ENCODE results near the gene STEAP3.

STEAP3 gene

DNA sequence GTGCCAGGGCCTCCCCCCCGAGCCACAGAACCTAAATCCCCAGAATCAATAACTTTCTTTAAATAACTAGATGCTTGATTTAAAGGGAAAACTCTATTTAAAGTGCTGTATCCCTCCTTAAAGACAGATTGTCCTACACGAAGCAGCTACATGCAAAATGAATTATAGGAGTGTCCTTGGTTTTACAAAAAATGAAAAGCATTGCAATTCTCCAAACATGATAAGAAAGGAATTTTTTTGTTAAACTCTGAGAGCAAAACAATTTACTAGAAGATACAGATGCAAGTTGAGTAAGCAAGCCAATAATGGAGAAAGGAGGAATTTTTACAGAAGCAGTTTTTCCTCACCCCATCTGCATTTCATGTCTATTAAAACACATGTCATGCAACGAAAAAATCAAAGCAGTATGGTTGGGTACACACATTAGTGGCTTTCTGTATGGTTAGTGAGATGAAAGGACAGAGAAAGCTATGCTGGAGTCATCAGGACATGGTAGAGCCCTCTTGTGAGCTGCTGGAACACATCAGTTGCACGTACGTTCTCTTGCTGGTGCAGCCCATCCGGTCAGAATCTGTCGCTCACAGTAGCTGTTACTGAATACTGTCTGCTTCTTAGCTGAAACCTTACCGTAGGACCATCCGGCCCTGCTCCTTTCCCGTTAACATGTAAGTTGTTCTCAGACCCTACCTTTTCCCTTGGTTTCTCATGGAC is 25.9 kb upstream of the STEAP3 start:
- Histone ChIP-seq H3K27ac (ENCODE audit: low read depth in 2 of 2, low read length in 2 of 2) (no peak overlapping the region), H3K4me1 (ENCODE audit: control insufficient read depth in 2 of 2, insufficient read depth in 2 of 2, low read length in 2 of 2) (no peaks in the 10 kb centered on the region), H3K9me3 (ENCODE audit: control insufficient read depth in 2 of 2, low read length in 2 of 2) (no peaks in the 10 kb centered on the region), H3K9ac (ENCODE audit: low read depth in 1 of 2, low read length in 2 of 2) (no peak overlapping the region), H3K4me3 (ENCODE audit: low read length in 2 of 2) (no peak overlapping the region), H3K36me3 (ENCODE audit: control insufficient read depth in 2 of 2, insufficient read depth in 2 of 2, low read length in 2 of 2) (no peaks in the 10 kb centered on the region), H3K27me3 (ENCODE audit: control insufficient read depth in 2 of 2, insufficient read depth in 2 of 2, low read length in 2 of 2) (peaks cover 4 to 6% of the 10 kb centered on the region in 2 donors)

DNA sequence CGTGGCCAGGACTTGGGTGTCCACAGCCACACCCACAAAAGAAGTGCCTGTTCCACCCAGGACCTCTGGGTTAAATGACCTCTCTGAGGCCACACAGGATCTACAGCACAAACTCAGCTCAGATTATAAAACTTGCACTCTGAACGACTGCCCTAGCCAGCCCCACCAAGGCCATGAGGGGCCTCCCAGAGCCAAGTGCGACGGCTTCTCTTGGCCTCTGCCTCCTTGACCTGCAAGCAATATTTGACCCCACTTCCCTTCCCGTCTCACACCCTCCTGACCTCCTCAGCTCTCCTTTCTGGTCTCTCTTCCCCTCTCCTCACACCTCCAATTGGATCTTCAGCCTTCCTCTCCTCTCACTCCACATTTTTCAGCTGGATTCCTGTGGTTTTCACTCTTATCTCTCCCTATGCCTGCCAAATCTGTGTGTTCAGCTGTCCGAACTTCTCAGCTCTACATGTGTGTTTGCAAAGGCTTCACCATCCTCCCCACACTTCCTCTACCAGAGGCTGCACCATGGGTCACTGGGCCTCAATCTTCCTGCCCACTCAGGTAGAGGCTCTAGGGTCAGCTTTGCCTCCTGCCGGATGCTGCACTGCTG is 25.3 kb upstream of the STEAP3 start:
- Histone ChIP-seq H3K27ac (ENCODE audit: low read depth in 2 of 2, low read length in 2 of 2) (no peak overlapping the region), H3K9ac (ENCODE audit: low read depth in 1 of 2, low read length in 2 of 2) (no peak overlapping the region), H3K36me3 (ENCODE audit: control insufficient read depth in 2 of 2, insufficient read depth in 2 of 2, low read length in 2 of 2) (no peaks in the 10 kb centered on the region), H3K4me3 (ENCODE audit: low read length in 2 of 2) (no peak overlapping the region), H3K27me3 (ENCODE audit: control insufficient read depth in 2 of 2, insufficient read depth in 2 of 2, low read length in 2 of 2) (peaks cover 4 to 6% of the 10 kb centered on the region in 2 donors), H3K4me1 (ENCODE audit: control insufficient read depth in 2 of 2, insufficient read depth in 2 of 2, low read length in 2 of 2) (no peaks in the 10 kb centered on the region), H3K9me3 (ENCODE audit: control insufficient read depth in 2 of 2, low read length in 2 of 2) (no peaks in the 10 kb centered on the region)

DNA sequence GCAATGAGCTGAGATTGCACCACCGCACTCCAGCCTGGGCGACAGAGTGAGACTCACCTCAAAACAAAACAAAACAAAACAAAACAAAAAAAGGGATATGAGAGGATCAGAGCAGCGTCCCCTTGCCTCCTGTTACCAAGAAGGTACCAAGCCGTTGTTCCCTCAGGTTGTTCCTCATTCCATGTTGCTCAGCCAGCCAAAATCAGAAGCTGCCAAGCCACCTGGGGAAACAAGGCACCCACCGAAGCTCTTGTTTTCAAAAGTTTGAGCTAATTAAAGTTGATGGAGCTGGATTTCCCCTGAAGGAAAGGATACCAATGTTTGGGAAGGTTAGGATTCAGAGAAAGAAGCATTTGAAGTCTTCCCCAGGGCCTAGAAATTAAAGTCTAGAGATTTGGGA is 21.8 kb upstream of the STEAP3 start:
- peaks cover 3 to 4% of the 10 kb centered on the region in 2 donors for H3K27me3 ChIP-seq (ENCODE audit: control insufficient read depth in 2 of 2, insufficient read depth in 2 of 2, low read length in 2 of 2)
- no peak overlapping the region for H3K9ac ChIP-seq (ENCODE audit: low read depth in 1 of 2, low read length in 2 of 2)
- H3K4me3 ChIP-seq (ENCODE audit: low read length in 2 of 2) = no peak overlapping the region
- no peak overlapping the region for H3K27ac ChIP-seq (ENCODE audit: low read depth in 2 of 2, low read length in 2 of 2)
- H3K36me3 ChIP-seq (ENCODE audit: control insufficient read depth in 2 of 2, insufficient read depth in 2 of 2, low read length in 2 of 2) = no peaks in the 10 kb centered on the region
- H3K4me1 ChIP-seq (ENCODE audit: control insufficient read depth in 2 of 2, insufficient read depth in 2 of 2, low read length in 2 of 2) = no peaks in the 10 kb centered on the region
- no peaks in the 10 kb centered on the region for H3K9me3 ChIP-seq (ENCODE audit: control insufficient read depth in 2 of 2, low read length in 2 of 2)

DNA sequence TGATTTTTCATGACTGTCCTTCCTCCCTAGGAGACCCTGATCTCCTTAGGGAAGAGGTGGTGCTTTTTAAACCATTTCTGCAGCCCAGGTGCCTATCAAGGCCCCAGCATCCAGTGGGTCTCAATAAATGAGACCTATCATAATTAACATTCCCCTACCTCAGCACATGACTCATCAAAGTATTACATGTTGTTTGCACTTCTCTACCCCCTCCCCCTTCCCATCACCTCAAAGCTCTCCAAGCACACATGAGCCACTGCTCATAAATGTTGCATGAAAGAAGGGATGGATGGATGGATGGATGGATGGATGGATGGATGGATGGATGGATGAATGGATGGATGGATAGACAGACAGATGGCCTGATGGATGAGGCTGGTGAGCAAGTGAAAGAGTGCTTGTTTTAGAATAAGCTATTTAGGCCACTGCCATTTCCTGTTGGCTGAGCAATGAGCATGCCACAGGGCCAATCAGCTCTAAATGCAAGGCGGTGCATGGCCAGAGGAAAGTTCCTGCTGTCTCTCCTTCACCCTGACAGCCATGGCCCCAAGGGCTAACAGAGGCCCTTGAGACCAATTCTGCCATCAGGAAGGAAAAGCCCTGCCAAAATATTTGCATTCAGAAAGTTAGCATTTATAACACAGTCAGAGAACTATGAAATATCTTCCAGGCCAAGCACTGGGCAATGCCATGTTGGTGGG is 20.9 kb upstream of the STEAP3 start:
- Histone ChIP-seq H3K27me3 (ENCODE audit: control insufficient read depth in 2 of 2, insufficient read depth in 2 of 2, low read length in 2 of 2) (peaks cover 3% of the 10 kb centered on the region in 2 donors), H3K9ac (ENCODE audit: low read depth in 1 of 2, low read length in 2 of 2) (no peak overlapping the region), H3K4me1 (ENCODE audit: control insufficient read depth in 2 of 2, insufficient read depth in 2 of 2, low read length in 2 of 2) (no peaks in the 10 kb centered on the region), H3K36me3 (ENCODE audit: control insufficient read depth in 2 of 2, insufficient read depth in 2 of 2, low read length in 2 of 2) (no peaks in the 10 kb centered on the region), H3K9me3 (ENCODE audit: control insufficient read depth in 2 of 2, low read length in 2 of 2) (no peaks in the 10 kb centered on the region), H3K27ac (ENCODE audit: low read depth in 2 of 2, low read length in 2 of 2) (no peak overlapping the region), H3K4me3 (ENCODE audit: low read length in 2 of 2) (no peak overlapping the region)

DNA sequence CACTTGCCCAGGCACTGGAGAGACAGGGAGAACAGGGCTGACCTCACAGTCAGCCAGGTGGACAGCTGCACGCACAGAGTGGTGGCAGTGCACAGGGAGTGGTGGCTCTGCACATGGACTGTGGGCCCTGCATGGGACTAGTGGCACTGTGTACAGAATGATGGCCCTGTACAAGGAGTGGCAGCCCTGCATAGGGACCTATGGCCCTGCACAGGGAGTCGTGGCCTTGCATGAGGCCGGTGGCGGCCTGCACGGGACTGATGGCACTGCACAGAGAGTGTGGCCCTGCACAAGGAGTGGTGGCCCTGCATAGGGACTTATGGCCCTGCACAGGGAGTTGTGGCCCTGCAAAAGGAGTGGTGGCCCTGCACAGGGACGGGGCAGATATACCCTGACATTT is 19.1 kb upstream of the STEAP3 start:
- Histone ChIP-seq H3K27ac (ENCODE audit: low read depth in 2 of 2, low read length in 2 of 2) (no peak overlapping the region), H3K27me3 (ENCODE audit: control insufficient read depth in 2 of 2, insufficient read depth in 2 of 2, low read length in 2 of 2) (peaks cover 0 to 3% of the 10 kb centered on the region in 2 donors), H3K9me3 (ENCODE audit: control insufficient read depth in 2 of 2, low read length in 2 of 2) (no peaks in the 10 kb centered on the region), H3K9ac (ENCODE audit: low read depth in 1 of 2, low read length in 2 of 2) (no peak overlapping the region), H3K4me1 (ENCODE audit: control insufficient read depth in 2 of 2, insufficient read depth in 2 of 2, low read length in 2 of 2) (no peaks in the 10 kb centered on the region), H3K4me3 (ENCODE audit: low read length in 2 of 2) (no peak overlapping the region), H3K36me3 (ENCODE audit: control insufficient read depth in 2 of 2, insufficient read depth in 2 of 2, low read length in 2 of 2) (no peaks in the 10 kb centered on the region)

DNA sequence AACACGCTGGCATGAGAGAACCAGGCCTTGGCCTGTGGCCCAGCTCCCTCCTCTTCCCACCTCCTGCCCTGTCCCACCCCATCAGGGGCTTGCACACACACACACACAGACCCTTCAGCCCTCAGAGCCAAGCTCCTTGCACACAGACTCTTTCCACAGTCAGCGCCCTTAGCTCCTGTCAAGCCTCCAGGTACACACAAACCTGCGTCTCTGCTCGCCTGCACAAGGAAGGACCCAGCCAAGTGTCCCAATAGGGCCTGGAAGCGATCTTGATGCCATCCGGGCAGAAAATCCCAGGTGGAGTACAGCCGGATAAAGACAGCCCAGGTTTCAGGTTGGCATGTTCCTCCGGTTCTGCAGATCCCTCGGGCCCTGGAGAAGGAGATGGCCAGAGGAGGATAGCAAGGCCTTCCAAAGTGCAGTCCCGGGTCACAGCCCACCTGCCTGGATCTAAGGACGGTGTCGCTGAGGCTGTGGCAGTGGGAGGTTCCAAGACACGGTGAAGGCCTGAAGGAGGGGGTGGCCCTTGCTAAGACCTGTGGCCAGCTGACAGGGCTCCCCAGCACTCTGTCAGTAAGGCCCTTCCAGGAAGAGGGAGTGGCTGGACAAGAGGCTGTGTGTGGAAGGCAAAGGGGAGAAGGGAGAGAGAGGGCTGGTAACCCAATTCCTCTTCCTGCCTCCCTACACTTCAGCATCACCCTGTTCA is 18.5 kb upstream of the STEAP3 start:
- Histone ChIP-seq H3K36me3 (ENCODE audit: control insufficient read depth in 2 of 2, insufficient read depth in 2 of 2, low read length in 2 of 2) (no peaks in the 10 kb centered on the region), H3K4me3 (ENCODE audit: low read length in 2 of 2) (no peak overlapping the region)

DNA sequence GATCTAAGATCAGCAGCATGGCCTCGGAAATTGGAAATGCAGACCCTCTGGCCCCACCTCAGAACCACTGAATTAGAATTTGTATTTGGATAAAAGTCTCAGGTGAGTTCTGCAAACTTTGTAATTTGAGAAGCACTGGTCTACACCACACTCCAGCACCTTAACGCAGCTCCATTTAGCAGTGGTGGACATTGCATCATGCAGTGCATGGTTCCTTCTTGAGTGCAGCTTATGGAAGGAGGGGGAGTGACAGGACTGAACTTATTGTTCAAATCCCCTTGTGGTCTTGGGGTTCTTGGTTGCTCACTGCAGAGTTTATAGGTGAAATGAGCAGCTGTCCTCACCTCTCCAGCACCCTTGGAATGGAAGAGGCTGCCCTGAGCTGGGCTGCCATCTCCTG is 17.4 kb upstream of the STEAP3 start:
- Histone ChIP-seq H3K9ac (ENCODE audit: low read depth in 1 of 2, low read length in 2 of 2) (no peak overlapping the region), H3K9me3 (ENCODE audit: control insufficient read depth in 2 of 2, low read length in 2 of 2) (no peaks in the 10 kb centered on the region), H3K36me3 (ENCODE audit: control insufficient read depth in 2 of 2, insufficient read depth in 2 of 2, low read length in 2 of 2) (no peaks in the 10 kb centered on the region), H3K27ac (ENCODE audit: low read depth in 2 of 2, low read length in 2 of 2) (no peak overlapping the region), H3K4me3 (ENCODE audit: low read length in 2 of 2) (no peak overlapping the region), H3K4me1 (ENCODE audit: control insufficient read depth in 2 of 2, insufficient read depth in 2 of 2, low read length in 2 of 2) (no peaks in the 10 kb centered on the region), H3K27me3 (ENCODE audit: control insufficient read depth in 2 of 2, insufficient read depth in 2 of 2, low read length in 2 of 2) (no peaks in the 10 kb centered on the region)

More for the DNA sequence above, 18.5 kb upstream of the STEAP3 start:
- no peaks in the 10 kb centered on the region for H3K4me1 ChIP-seq (ENCODE audit: control insufficient read depth in 2 of 2, insufficient read depth in 2 of 2, low read length in 2 of 2)
- H3K9me3 ChIP-seq (ENCODE audit: control insufficient read depth in 2 of 2, low read length in 2 of 2) = no peaks in the 10 kb centered on the region
- H3K27ac ChIP-seq (ENCODE audit: low read depth in 2 of 2, low read length in 2 of 2) = no peak overlapping the region
- peaks cover 0 to 3% of the 10 kb centered on the region in 2 donors for H3K27me3 ChIP-seq (ENCODE audit: control insufficient read depth in 2 of 2, insufficient read depth in 2 of 2, low read length in 2 of 2)
- H3K9ac ChIP-seq (ENCODE audit: low read depth in 1 of 2, low read length in 2 of 2) = no peak overlapping the region

DNA sequence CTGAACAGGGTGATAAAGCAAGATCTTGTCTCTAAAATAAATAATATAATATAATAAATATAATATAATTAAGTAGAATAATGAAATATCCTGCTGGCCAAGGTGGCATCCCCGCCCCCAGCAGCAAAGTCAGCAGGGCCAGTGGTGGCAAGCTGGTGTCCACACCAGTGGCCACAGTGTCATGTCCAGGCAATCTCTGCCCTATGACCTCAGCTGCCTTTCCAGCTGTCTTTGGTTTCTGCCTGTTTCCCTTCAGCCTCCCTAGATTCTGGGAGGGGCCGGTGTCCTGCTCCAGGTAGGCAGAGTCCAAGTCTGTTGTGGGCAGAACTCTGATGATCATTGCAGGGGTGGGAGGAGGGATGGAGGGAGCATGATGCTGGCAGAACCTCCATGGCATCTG is 16.2 kb upstream of the STEAP3 start:
- H3K27me3 ChIP-seq (ENCODE audit: control insufficient read depth in 2 of 2, insufficient read depth in 2 of 2, low read length in 2 of 2) = no peaks in the 10 kb centered on the region
- no peaks in the 10 kb centered on the region for H3K36me3 ChIP-seq (ENCODE audit: control insufficient read depth in 2 of 2, insufficient read depth in 2 of 2, low read length in 2 of 2)
- H3K27ac ChIP-seq (ENCODE audit: low read depth in 2 of 2, low read length in 2 of 2) = no peak overlapping the region
- H3K9me3 ChIP-seq (ENCODE audit: control insufficient read depth in 2 of 2, low read length in 2 of 2) = no peaks in the 10 kb centered on the region
- no peak overlapping the region for H3K9ac ChIP-seq (ENCODE audit: low read depth in 1 of 2, low read length in 2 of 2)
- no peaks in the 10 kb centered on the region for H3K4me1 ChIP-seq (ENCODE audit: control insufficient read depth in 2 of 2, insufficient read depth in 2 of 2, low read length in 2 of 2)
- H3K4me3 ChIP-seq (ENCODE audit: low read length in 2 of 2) = no peak overlapping the region

DNA sequence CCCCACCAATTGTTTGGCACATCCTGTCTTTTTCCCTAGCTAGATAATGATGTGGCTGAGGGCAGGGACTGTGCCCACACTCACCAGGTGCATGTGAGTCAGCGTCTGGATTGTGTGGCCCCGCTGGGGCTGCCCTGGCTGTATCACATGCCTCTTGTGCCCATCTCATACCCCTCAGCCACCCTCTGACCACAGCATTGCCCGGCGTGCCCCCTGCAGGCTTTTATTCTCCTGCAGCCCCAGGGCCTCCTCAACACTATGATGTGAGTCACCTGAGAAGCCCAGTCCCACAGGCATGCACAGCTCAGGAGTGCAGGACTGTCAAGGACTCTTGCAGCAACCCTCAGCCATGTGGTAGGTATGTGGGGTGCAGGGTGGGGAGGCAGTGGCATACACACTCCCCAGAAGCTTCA is 14.8 kb upstream of the STEAP3 start:
- H3K4me3 ChIP-seq (ENCODE audit: low read length in 2 of 2) = no peak overlapping the region
- H3K9ac ChIP-seq (ENCODE audit: low read depth in 1 of 2, low read length in 2 of 2) = no peak overlapping the region
- no peaks in the 10 kb centered on the region for H3K36me3 ChIP-seq (ENCODE audit: control insufficient read depth in 2 of 2, insufficient read depth in 2 of 2, low read length in 2 of 2)
- H3K27me3 ChIP-seq (ENCODE audit: control insufficient read depth in 2 of 2, insufficient read depth in 2 of 2, low read length in 2 of 2) = no peaks in the 10 kb centered on the region
- no peaks in the 10 kb centered on the region for H3K4me1 ChIP-seq (ENCODE audit: control insufficient read depth in 2 of 2, insufficient read depth in 2 of 2, low read length in 2 of 2)
- no peaks in the 10 kb centered on the region for H3K9me3 ChIP-seq (ENCODE audit: control insufficient read depth in 2 of 2, low read length in 2 of 2)
- no peak overlapping the region for H3K27ac ChIP-seq (ENCODE audit: low read depth in 2 of 2, low read length in 2 of 2)
